Measurements from ENCODE around the gene RASD1. TPM values are rescaled to one million over a fixed set of nuclear protein-coding genes. Genes with fewer than 3 reads are reported as not detected.

The RASD1 gene
- total RNA-seq, 1 experiment from 2014 or later: 0.30 TPM

DNA sequence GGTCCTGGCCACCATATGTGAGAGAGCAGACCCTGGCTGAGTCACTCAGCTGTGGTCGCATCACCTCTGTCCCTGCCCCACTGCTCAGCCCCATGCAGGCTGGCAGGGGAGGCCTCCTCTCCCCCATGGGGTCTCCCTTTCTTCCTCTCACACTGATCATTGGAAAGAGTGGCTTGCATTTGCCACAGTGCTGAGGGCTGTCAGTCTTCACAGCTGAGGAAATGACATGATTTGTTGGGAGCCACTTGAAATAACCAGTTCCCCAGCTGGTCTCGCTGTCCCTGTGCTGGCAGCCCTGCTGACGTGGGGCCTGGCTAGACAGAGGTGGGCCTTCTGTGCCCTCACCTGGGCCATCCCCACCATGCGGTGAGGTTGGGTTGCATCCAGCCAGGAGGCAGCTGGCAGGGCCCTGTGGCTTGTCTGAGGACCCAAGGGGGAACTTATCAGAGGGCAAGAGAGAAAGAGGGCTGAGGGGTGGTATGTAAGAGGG, 49.5 kb downstream of the RASD1 start:
- Histone ChIP-seq H3K27ac (ENCODE audit: low read depth, low read length) (peak overlapping the region; percentile 27), H3K79me2 (ENCODE audit: insufficient read depth, low read length) (no peaks in the 10 kb centered on the region), H3K9me3 (ENCODE audit: control insufficient read depth in 1 of 2, insufficient read depth in 1 of 2, low read depth in 1 of 2, low read length in 2 of 2) (no peaks in the 10 kb centered on the region; a peak in 1 of 4 replicates), H3K4me2 (ENCODE audit: low read length) (peak overlapping the region; percentile 65), H3K9me2 (ENCODE audit: insufficient read depth) (no peaks in the 10 kb centered on the region), H3K27me3 (ENCODE audit: insufficient read depth, low read length) (0 out of 2 replicates have a peak, but pooled peaks cover 7% of the 10 kb centered on the region), H3K36me3 (ENCODE audit: control insufficient read depth in 1 of 2, insufficient read depth in 2 of 2, low read length in 2 of 2) (no peaks in the 10 kb centered on the region), H4K20me1 (ENCODE audit: insufficient read depth) (no peaks in the 10 kb centered on the region), H3K9ac (ENCODE audit: low read length) (no peak overlapping the region), H3K4me1 (ENCODE audit: control insufficient read depth in 1 of 2, insufficient read depth in 2 of 2, low read length in 2 of 2) (peaks cover 24 to 25% of the 10 kb centered on the region in 2 experiments), H2AFZ (ENCODE audit: low read depth, low read length, poor library complexity, severe bottlenecking) (peak overlapping the region; percentile 93), H3K4me3 (replicated peaks in 1 of 2; ENCODE audit: low read depth in 1 of 2, low read length in 2 of 2) (no peak overlapping the region)
- intact Hi-C loops (cut with micrococcal nuclease): no loop called here
- CTCF ChIA-PET: interaction anchor here (0.6 kb wide), 1 partner anchor 139 kb away, joined by 3 read pairs; no protein-coding TSS in a partner anchor
- peak; percentile 62 for ATAC-seq
- POLR2A ChIA-PET: interaction anchor here (1.1 kb wide), 1 partner anchor 9 kb away, joined by 3 read pairs; no protein-coding TSS in a partner anchor
- no peak for DNase-seq (ENCODE audit: low read depth, low spot score)
- RAD21 ChIA-PET (ENCODE audit: low non-redundant PET in 1 of 2, low total read pairs in 2 of 2, uncharacterized antibody in 2 of 2, unreplicated experiment in 2 of 2): interaction anchor here in 1 of 2 experiments (0.6 kb wide), 1 partner anchor 145 kb away, joined by 4 read pairs; the partner anchor contains the start of gene PEMT
- no TSS peak for BruUV-seq (replicated peaks)
- TF ChIP-seq EGR1 (IDR thresholded peaks at IDR 0.05; ENCODE audit: low read depth): no peak
- no peak for TF ChIP-seq ZBTB33 (IDR thresholded peaks at IDR 0.05; ENCODE audit: extremely low read depth, insufficient replicate concordance, low read length)
- TF ChIP-seq ELF1 (IDR thresholded peaks at IDR 0.05; ENCODE audit: borderline replicate concordance, low read depth): no peak
- no peak for TF ChIP-seq SRF (IDR thresholded peaks at IDR 0.05; ENCODE audit: low read depth)
- TF ChIP-seq YY1 (IDR thresholded peaks at IDR 0.05; ENCODE audit: extremely low read depth, insufficient replicate concordance, low read depth, low read length): no peak
- no peak for TF ChIP-seq JUND (IDR thresholded peaks at IDR 0.05)
- no peak for TF ChIP-seq SP1 (IDR thresholded peaks at IDR 0.05; ENCODE audit: low read depth)
- no peak for TF ChIP-seq ZFX (IDR thresholded peaks at IDR 0.05)
- TF ChIP-seq, protein P1, sequence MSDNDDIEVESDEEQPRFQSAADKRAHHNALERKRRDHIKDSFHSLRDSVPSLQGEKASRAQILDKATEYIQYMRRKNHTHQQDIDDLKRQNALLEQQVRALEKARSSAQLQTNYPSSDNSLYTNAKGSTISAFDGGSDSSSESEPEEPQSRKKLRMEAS (IDR thresholded peaks at IDR 0.05): no peak
- no peak for TF ChIP-seq CEBPB (IDR thresholded peaks at IDR 0.05; ENCODE audit: low read depth)
- TF ChIP-seq, protein P2, sequence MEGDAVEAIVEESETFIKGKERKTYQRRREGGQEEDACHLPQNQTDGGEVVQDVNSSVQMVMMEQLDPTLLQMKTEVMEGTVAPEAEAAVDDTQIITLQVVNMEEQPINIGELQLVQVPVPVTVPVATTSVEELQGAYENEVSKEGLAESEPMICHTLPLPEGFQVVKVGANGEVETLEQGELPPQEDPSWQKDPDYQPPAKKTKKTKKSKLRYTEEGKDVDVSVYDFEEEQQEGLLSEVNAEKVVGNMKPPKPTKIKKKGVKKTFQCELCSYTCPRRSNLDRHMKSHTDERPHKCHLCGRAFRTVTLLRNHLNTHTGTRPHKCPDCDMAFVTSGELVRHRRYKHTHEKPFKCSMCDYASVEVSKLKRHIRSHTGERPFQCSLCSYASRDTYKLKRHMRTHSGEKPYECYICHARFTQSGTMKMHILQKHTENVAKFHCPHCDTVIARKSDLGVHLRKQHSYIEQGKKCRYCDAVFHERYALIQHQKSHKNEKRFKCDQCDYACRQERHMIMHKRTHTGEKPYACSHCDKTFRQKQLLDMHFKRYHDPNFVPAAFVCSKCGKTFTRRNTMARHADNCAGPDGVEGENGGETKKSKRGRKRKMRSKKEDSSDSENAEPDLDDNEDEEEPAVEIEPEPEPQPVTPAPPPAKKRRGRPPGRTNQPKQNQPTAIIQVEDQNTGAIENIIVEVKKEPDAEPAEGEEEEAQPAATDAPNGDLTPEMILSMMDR (IDR thresholded peaks at IDR 0.05 in 2 of 3, conservative IDR thresholded peaks at IDR 0.05 in 1 of 3; ENCODE audit: borderline replicate concordance in 1 of 3, insufficient read depth in 1 of 3, low read depth in 2 of 3, low read length in 2 of 3): no peak
- TF ChIP-seq ZNF274 (IDR thresholded peaks at IDR 0.05; ENCODE audit: low read depth, low read length): no peak
- no peak for TF ChIP-seq EZH2 (IDR thresholded peaks at IDR 0.05)
- no peak for TF ChIP-seq EZH2phosphoT487 (IDR thresholded peaks at IDR 0.05; ENCODE audit: borderline replicate concordance)

All from HCT116 (cell line).